ENCODE results near the gene S100A14. TPM values are rescaled to one million over a fixed set of nuclear protein-coding genes. Genes with fewer than 3 reads are reported as not detected.

S100A14 gene
- total RNA-seq, 1 experiment from 2014 or later = 332 TPM

GRCh38 chr1:153616917-153617311, 789 bp upstream of the S100A14 start:
- H3K4me1 Mint-ChIP-seq (ENCODE audit: insufficient read depth, unreplicated experiment) = peaks cover 47% of the 10 kb centered on the region
- intact Hi-C loops (cut with micrococcal nuclease) = loop anchor here (1.0 to 5.0 kb wide), 3 partner anchors 45 to 370 kb away; partner anchors contain the start of gene RAB13
- H3K9me3 Mint-ChIP-seq (ENCODE audit: unreplicated experiment) = no peaks in the 10 kb centered on the region
- H3K27ac Mint-ChIP-seq (ENCODE audit: low read depth, unreplicated experiment) = peak overlapping the region; percentile 76
- peak; percentile 84 for DNase-seq (ENCODE audit: unreplicated experiment)
- H3K36me3 Mint-ChIP-seq (ENCODE audit: insufficient read depth, unreplicated experiment) = peaks cover 30% of the 10 kb centered on the region
- peak overlapping the region; percentile 90 for H3K4me3 Mint-ChIP-seq (ENCODE audit: unreplicated experiment)
- TF ChIP-seq, protein P1, sequence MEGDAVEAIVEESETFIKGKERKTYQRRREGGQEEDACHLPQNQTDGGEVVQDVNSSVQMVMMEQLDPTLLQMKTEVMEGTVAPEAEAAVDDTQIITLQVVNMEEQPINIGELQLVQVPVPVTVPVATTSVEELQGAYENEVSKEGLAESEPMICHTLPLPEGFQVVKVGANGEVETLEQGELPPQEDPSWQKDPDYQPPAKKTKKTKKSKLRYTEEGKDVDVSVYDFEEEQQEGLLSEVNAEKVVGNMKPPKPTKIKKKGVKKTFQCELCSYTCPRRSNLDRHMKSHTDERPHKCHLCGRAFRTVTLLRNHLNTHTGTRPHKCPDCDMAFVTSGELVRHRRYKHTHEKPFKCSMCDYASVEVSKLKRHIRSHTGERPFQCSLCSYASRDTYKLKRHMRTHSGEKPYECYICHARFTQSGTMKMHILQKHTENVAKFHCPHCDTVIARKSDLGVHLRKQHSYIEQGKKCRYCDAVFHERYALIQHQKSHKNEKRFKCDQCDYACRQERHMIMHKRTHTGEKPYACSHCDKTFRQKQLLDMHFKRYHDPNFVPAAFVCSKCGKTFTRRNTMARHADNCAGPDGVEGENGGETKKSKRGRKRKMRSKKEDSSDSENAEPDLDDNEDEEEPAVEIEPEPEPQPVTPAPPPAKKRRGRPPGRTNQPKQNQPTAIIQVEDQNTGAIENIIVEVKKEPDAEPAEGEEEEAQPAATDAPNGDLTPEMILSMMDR (IDR thresholded peaks at IDR 0.05; ENCODE audit: unreplicated experiment) = no peak
- POLR2A ChIA-PET = interaction anchor here (0.6 to 46.1 kb wide), 22 partner anchors 1 to 373 kb away, joined by 3 to 1272 read pairs (median 6); partner anchors contain the start of genes CHTOP, ILF2, JTB and RPS27
- no peaks in the 10 kb centered on the region for H3K27me3 Mint-ChIP-seq (ENCODE audit: insufficient read depth, unreplicated experiment)
- CTCF ChIA-PET = interaction anchor here (0.6 to 11.8 kb wide), 15 partner anchors 9 to 1618 kb away, joined by 3 to 214 read pairs (median 5); partner anchors contain the start of genes CHTOP, S100A1 and S100A13
- no TSS peak for BruUV-seq (replicated peaks)

DNA sequence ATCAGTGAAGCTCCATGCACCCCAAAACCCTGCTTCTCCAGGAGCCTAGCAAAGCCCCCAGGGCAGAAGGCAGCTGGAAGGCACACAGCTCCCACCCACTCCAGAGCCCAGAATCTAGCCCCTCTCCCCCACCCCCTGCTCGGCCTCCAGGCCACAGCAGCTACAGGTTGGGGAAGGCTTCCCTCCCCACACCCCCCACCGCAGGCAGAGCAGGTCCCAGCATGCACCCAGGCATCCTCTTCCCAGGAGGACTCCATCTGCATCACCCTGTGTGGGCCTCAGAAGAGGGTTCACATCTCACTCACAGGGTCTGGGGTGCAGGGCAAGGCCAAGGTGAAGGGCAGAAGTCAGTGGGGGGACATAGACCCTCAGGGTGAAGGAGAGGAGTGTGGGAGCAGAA, 719 bp downstream of the S100A14 start:
- peak; percentile 54 for DNase-seq (ENCODE audit: unreplicated experiment)
- TF ChIP-seq, protein P1 (IDR thresholded peaks at IDR 0.05; ENCODE audit: unreplicated experiment) = no peak
- Mint-ChIP-seq H3K9me3 (ENCODE audit: unreplicated experiment) (no peaks in the 10 kb centered on the region), H3K27me3 (ENCODE audit: insufficient read depth, unreplicated experiment) (no peaks in the 10 kb centered on the region), H3K4me1 (ENCODE audit: insufficient read depth, unreplicated experiment) (peaks cover 59% of the 10 kb centered on the region), H3K36me3 (ENCODE audit: insufficient read depth, unreplicated experiment) (peaks cover 33% of the 10 kb centered on the region), H3K4me3 (ENCODE audit: unreplicated experiment) (peak overlapping the region; percentile 90), H3K27ac (ENCODE audit: low read depth, unreplicated experiment) (peak overlapping the region; percentile 76)
- intact Hi-C loops (cut with micrococcal nuclease) = loop anchor here (5.0 kb wide), 1 partner anchor 372 kb away; the partner anchor contains the start of gene RAB13
- ChIA-PET POLR2A (interaction anchor here (0.8 to 46.1 kb wide), 22 partner anchors 0 to 661 kb away, joined by 3 to 1272 read pairs (median 7); partner anchors contain the start of genes CHTOP, ILF2, JTB and RPS27), CTCF (interaction anchor here (0.6 to 11.8 kb wide), 20 partner anchors 8 to 371 kb away, joined by 3 to 214 read pairs (median 4); partner anchors contain the start of genes RAB13, S100A1, S100A13 and S100A6)
- no TSS peak for BruUV-seq (replicated peaks)

GRCh38 chr1:153614906-153615305, 1.2 kb downstream of the S100A14 start:
- intact Hi-C loops (cut with micrococcal nuclease) = loop anchor here (5.0 kb wide), 1 partner anchor 372 kb away; the partner anchor contains the start of gene RAB13
- CTCF ChIA-PET = interaction anchor here (0.7 to 11.8 kb wide), 15 partner anchors 7 to 371 kb away, joined by 3 to 214 read pairs (median 5); partner anchors contain the start of genes RAB13, S100A1 and S100A13
- BruUV-seq (replicated peaks) = no TSS peak
- H3K27ac Mint-ChIP-seq (ENCODE audit: low read depth, unreplicated experiment) = peak overlapping the region; percentile 94
- peaks cover 64% of the 10 kb centered on the region for H3K4me1 Mint-ChIP-seq (ENCODE audit: insufficient read depth, unreplicated experiment)
- peaks cover 32% of the 10 kb centered on the region for H3K36me3 Mint-ChIP-seq (ENCODE audit: insufficient read depth, unreplicated experiment)
- no peaks in the 10 kb centered on the region for H3K27me3 Mint-ChIP-seq (ENCODE audit: insufficient read depth, unreplicated experiment)
- peak overlapping the region; percentile 90 for H3K4me3 Mint-ChIP-seq (ENCODE audit: unreplicated experiment)
- POLR2A ChIA-PET = interaction anchor here (0.7 to 46.1 kb wide), 23 partner anchors 1 to 660 kb away, joined by 3 to 1272 read pairs (median 6); partner anchors contain the start of genes CHTOP, ILF2, RAB13 and S100A1
- TF ChIP-seq, protein P1 (IDR thresholded peaks at IDR 0.05; ENCODE audit: unreplicated experiment) = no peak
- no peak for DNase-seq (ENCODE audit: unreplicated experiment)
- no peaks in the 10 kb centered on the region for H3K9me3 Mint-ChIP-seq (ENCODE audit: unreplicated experiment)

GRCh38 chr1:153614189-153614900, 1.8 kb downstream of the S100A14 start:
- POLR2A ChIA-PET = interaction anchor here (0.7 to 46.1 kb wide), 23 partner anchors 1 to 372 kb away, joined by 3 to 1272 read pairs (median 6); partner anchors contain the start of genes CHTOP, ILF2, RAB13 and S100A1
- no TSS peak for BruUV-seq (replicated peaks)
- DNase-seq (ENCODE audit: unreplicated experiment) = peak; percentile 30
- Mint-ChIP-seq H3K36me3 (ENCODE audit: insufficient read depth, unreplicated experiment) (peaks cover 30% of the 10 kb centered on the region), H3K4me3 (ENCODE audit: unreplicated experiment) (peak overlapping the region; percentile 90), H3K27ac (ENCODE audit: low read depth, unreplicated experiment) (peak overlapping the region; percentile 94), H3K27me3 (ENCODE audit: insufficient read depth, unreplicated experiment) (no peaks in the 10 kb centered on the region), H3K4me1 (ENCODE audit: insufficient read depth, unreplicated experiment) (peaks cover 70% of the 10 kb centered on the region), H3K9me3 (ENCODE audit: unreplicated experiment) (no peaks in the 10 kb centered on the region)
- TF ChIP-seq, protein P1 (IDR thresholded peaks at IDR 0.05; ENCODE audit: unreplicated experiment) = no peak
- intact Hi-C loops (cut with micrococcal nuclease) = no loop called here
- CTCF ChIA-PET = interaction anchor here (0.7 to 11.8 kb wide), 18 partner anchors 11 to 372 kb away, joined by 3 to 214 read pairs (median 4); partner anchors contain the start of genes RAB13, S100A1 and S100A13
